Measurements from ENCODE around the gene BET1L.
"Not testable (repeated sequence)": the region's sequence is repeated elsewhere in the genome, so short reads cannot be mapped to it uniquely, and the experiment has no call there.

BET1L gene

GRCh38 chr11:193481-193880 is 13.7 kb downstream of the BET1L start:
- not testable (repeated sequence) for DNase-seq (ENCODE audit: low spot score)

- not testable (repeated sequence) for DNase-seq (ENCODE audit: low spot score)
Observed at GRCh38 chr11:192674-193128, 14.5 kb downstream of the BET1L start, which contains the start of gene SCGB1C1. Gene SCGB1C1 (plus strand): TSS chr11:193078. CDS start chr11:193100, 22 bp downstream.

- not testable (repeated sequence) for DNase-seq (ENCODE audit: low spot score)
Observed at GRCh38 chr11:191490-192478, 15.4 kb downstream of the BET1L start.

- DNase-seq (ENCODE audit: low spot score), result not testable (repeated sequence)
Observed at GRCh38 chr11:190546-190945, 16.7 kb downstream of the BET1L start.

GRCh38 chr11:189843-190311 is 17.3 kb downstream of the BET1L start:
- DNase-seq (ENCODE audit: low spot score), result not testable (repeated sequence)

DNA sequence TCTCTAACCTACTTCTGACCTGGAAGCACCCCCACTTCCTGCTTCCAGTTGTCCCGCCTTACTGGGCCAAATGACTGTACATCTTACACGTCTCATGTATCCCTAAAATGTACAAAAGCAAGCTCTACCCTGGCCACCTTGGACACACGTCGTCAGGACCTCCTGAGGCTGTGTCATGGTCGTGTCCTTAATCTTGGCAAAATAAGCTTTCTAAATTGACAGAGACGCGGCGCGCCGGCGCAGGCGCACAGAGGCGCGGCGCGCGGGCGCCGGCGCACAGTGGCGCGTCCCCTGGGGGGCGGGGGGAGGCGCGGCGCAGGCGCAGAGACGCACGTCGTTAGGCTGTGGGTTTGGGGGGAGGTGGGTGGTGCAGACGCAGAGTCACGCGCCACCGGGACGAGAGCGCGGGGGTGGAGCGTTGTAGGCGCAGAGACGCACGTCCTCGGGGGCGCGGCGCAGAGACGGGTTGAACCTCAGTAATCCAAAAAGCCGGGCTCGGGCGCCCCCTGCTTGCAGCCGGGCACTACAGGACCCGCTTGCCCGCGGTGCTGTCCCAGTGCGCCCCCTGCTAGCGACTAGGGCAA is 17.9 kb downstream of the BET1L start:
- DNase-seq (ENCODE audit: low spot score), result not testable (repeated sequence)

DNA sequence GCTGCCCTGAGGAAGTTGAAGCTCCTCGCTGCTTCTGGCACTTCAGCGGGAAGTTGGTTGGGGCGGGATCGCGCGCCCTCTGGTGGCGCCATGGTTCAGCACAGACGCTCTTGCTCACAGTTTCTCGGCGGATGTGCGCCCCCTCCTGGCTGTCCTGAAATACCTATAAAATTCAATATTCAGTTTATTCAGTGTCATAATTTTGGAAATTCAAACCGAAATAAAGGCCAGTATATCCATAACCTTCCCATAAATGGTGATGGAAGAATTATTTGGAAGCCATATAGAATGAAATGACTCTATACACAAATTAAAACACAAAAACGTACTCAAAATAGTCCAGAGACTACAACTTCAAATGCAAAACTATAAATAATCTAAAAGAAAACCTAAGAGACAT is 27.0 kb downstream of the BET1L start:
- DNase-seq (ENCODE audit: low spot score), result not testable (repeated sequence)
